SU-DHL-6 (cell line): ENCODE measurements around the gene FRMD3.

ENCODE experiments used
- H2AFZ ChIP-seq: fragments of 200-600 bp; sonication (generic); 2 replicates; pipeline ENCODE4 v1.6.1; 2014; ENCODE audit warnings: low read depth, mild to moderate bottlenecking, moderate library complexity, mixed read lengths, antibody characterized with exemption, low read length; ENCODE audit not compliant: severe bottlenecking
- H3F3A ChIP-seq: fragments of 200-600 bp; shearing (Covaris generic); 2 replicates; pipeline ENCODE4 v1.6.0; 2016; ENCODE audit warnings: antibody characterized with exemption, mild to moderate bottlenecking; ENCODE audit not compliant: insufficient read depth
- H3K27ac ChIP-seq: fragments of 200-600 bp; sonication (generic); 2 replicates; pipeline ENCODE4 v1.5.1; 2016; ENCODE audit warnings: low read depth, mild to moderate bottlenecking, low read length, moderate library complexity, mixed read lengths
- H3K27me3 ChIP-seq: fragments of 200-600 bp; sonication (generic), shearing (Covaris generic); 2 replicates; pipeline ENCODE4 v1.6.0; 2014; ENCODE audit warnings: mild to moderate bottlenecking, low read length
- H3K36me3 ChIP-seq: fragments of 200-600 bp; sonication (generic); 2 replicates; pipeline ENCODE4 v1.6.1; 2014; ENCODE audit warnings: mild to moderate bottlenecking, low read length, mixed read lengths
- H3K4me2 ChIP-seq: fragments of 300-600, 200-600 bp; shearing (Covaris generic), sonication (generic); 2 replicates; pipeline ENCODE4 v1.6.0; 2014; ENCODE audit warnings: low read length, low read depth, mild to moderate bottlenecking; ENCODE audit not compliant: poor library complexity, severe bottlenecking
- H3K4me3 ChIP-seq: fragments of 200-600 bp; sonication (generic); 2 replicates; pipeline ENCODE4 v1.5.1; 2014; ENCODE audit warnings: antibody characterized with exemption, low read length, mild to moderate bottlenecking, mixed read lengths; ENCODE audit not compliant: insufficient read depth, poor library complexity, severe bottlenecking
- H3K79me2 ChIP-seq: fragments of 200-600 bp; sonication (generic); 2 replicates; pipeline ENCODE4 v1.6.1; 2014; ENCODE audit warnings: mild to moderate bottlenecking, low read length, moderate library complexity; ENCODE audit not compliant: insufficient read depth
- H3K9ac ChIP-seq: fragments of 200-600 bp; sonication (generic); 2 replicates; pipeline ENCODE4 v1.7.0; 2014; ENCODE audit warnings: mild to moderate bottlenecking, low read length
- H3K9me2 ChIP-seq: fragments of 200-600 bp; sonication (generic); replicated peaks from 2 replicates; pipeline ENCODE4 v1.6.1; 2014; ENCODE audit warnings: low read length; ENCODE audit not compliant: insufficient read depth
- H3K9me3 ChIP-seq: fragments of 200-600 bp; sonication (generic); 2 replicates; pipeline ENCODE4 v1.6.1; 2014; ENCODE audit warnings: low read length, mixed read lengths; ENCODE audit not compliant: insufficient read depth
- H4K20me1 ChIP-seq: fragments of 200-600 bp; sonication (generic); 2 replicates; pipeline ENCODE4 v1.6.1; 2014; ENCODE audit warnings: low read depth, mild to moderate bottlenecking, antibody characterized with exemption, low read length, moderate library complexity, mixed read lengths
- CTCF ChIP-seq: fragments of 200-600 bp; sonication (generic); IDR thresholded peaks from one replicate; pipeline ENCODE4 v1.5.1; 2017; ENCODE audit warnings: antibody characterized with exemption, mild to moderate bottlenecking, low read length, moderate library complexity; ENCODE audit not compliant: insufficient read depth, poor library complexity, severe bottlenecking
- EZH2phosphoT487 ChIP-seq: fragments of 200-600 bp; sonication (generic), shearing (Covaris generic); conservative IDR thresholded peaks from 2 replicates; pipeline ENCODE4 v1.6.1; 2018; ENCODE audit warnings: mild to moderate bottlenecking, antibody characterized with exemption, low read length, moderate library complexity, mixed read lengths

Gene FRMD3

GRCh38 chr9:83287021-83287420 lies 251.2 kb downstream of the FRMD3 start:
- Histone ChIP-seq H3K79me2 (no peaks in the 10 kb centered on the region), H3K9me2 (no peaks in the 10 kb centered on the region), H3F3A (no peaks in the 10 kb centered on the region), H3K4me2 (no peak overlapping the region), H2AFZ (no peak overlapping the region), H4K20me1 (no peaks in the 10 kb centered on the region), H3K9ac (no peak overlapping the region), H3K4me3 (no peak overlapping the region), H3K9me3 (no peaks in the 10 kb centered on the region), H3K27ac (no peak overlapping the region), H3K27me3 (no peaks in the 10 kb centered on the region), H3K36me3 (no peaks in the 10 kb centered on the region)
- TF ChIP-seq EZH2phosphoT487 = no peak
- no peak for TF ChIP-seq CTCF

GRCh38 chr9:83285445-83286225 lies 252.6 kb downstream of the FRMD3 start:
- no peak overlapping the region for H2AFZ ChIP-seq
- H3K27ac ChIP-seq = no peak overlapping the region
- no peaks in the 10 kb centered on the region for H3K9me3 ChIP-seq
- no peaks in the 10 kb centered on the region for H3F3A ChIP-seq
- no peaks in the 10 kb centered on the region for H3K36me3 ChIP-seq
- H3K27me3 ChIP-seq = no peaks in the 10 kb centered on the region
- no peak overlapping the region for H3K9ac ChIP-seq
- TF ChIP-seq EZH2phosphoT487 (no peak), CTCF (no peak)
- H4K20me1 ChIP-seq = no peaks in the 10 kb centered on the region
- H3K4me2 ChIP-seq = no peak overlapping the region
- H3K79me2 ChIP-seq = no peaks in the 10 kb centered on the region
- no peak overlapping the region for H3K4me3 ChIP-seq
- H3K9me2 ChIP-seq = no peaks in the 10 kb centered on the region

GRCh38 chr9:83284746-83285145 lies 253.5 kb downstream of the FRMD3 start:
- no peaks in the 10 kb centered on the region for H3K36me3 ChIP-seq
- H3K4me2 ChIP-seq = no peak overlapping the region
- no peaks in the 10 kb centered on the region for H3K79me2 ChIP-seq
- H3K27me3 ChIP-seq = no peaks in the 10 kb centered on the region
- no peak overlapping the region for H2AFZ ChIP-seq
- no peak overlapping the region for H3K9ac ChIP-seq
- no peaks in the 10 kb centered on the region for H3F3A ChIP-seq
- TF ChIP-seq EZH2phosphoT487 (no peak), CTCF (no peak)
- no peak overlapping the region for H3K27ac ChIP-seq
- no peaks in the 10 kb centered on the region for H4K20me1 ChIP-seq
- H3K9me2 ChIP-seq = no peaks in the 10 kb centered on the region
- no peaks in the 10 kb centered on the region for H3K9me3 ChIP-seq
- H3K4me3 ChIP-seq = no peak overlapping the region
